ENCODE results near the gene PCMTD2. TPM values are rescaled to one million over a fixed set of nuclear protein-coding genes. Genes with fewer than 3 reads are reported as not detected.

Gene PCMTD2
- polyA plus RNA-seq, 1 of the 3 experiments (the other 2 are of a cell fraction) = 50.7 TPM

DNA sequence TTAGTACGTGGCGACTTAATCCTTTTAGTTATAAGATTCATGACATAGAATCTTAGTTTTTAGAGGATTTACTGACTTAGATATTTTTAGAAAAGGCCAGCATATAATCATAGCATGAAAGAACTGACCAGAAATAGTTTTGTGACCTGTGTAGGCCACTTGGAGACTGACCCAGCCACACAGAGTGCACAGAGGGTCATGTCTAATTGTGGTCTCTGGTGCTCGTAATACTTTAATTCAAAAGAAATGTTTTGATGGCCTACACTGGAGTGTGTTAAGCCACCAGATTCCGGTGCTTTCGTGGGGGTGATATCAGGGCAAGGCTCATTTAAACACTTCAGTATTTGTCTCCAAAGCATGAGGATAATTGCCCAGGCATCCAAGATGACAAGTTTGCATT, 11.4 kb downstream of the PCMTD2 start:
- Histone ChIP-seq H3F3A (replicated peaks; ENCODE audit: insufficient read depth) (no peaks in the 10 kb centered on the region), H3K27me3 (ENCODE audit: insufficient read depth) (no peaks in the 10 kb centered on the region), H2AFZ (ENCODE audit: low read depth) (no peak overlapping the region), H3K36me3 (replicated peaks in 1 of 2; ENCODE audit: control insufficient read depth in 1 of 2, insufficient read depth in 2 of 2, low read length in 1 of 2) (peaks cover 19 to 22% of the 10 kb centered on the region in 2 experiments), H3K79me2 (ENCODE audit: insufficient read depth) (no peaks in the 10 kb centered on the region), H3K9me3 (no peaks in the 10 kb centered on the region), H3K9me2 (no peaks in the 10 kb centered on the region), H3K27ac (ENCODE audit: low read depth in 2 of 2, low read length in 1 of 2) (no peak overlapping the region), H3K4me2 (no peak overlapping the region), H3K4me1 (ENCODE audit: control insufficient read depth in 1 of 2, insufficient read depth in 2 of 2, low read depth in 1 of 2, low read length in 1 of 2) (peaks cover 0 to 8% of the 10 kb centered on the region in 2 experiments; a peak in 2 of 4 replicates), H3K4me3 (ENCODE audit: low read depth in 2 of 2, low read length in 1 of 2) (no peak overlapping the region), H3K9ac (no peak overlapping the region), H4K20me1 (ENCODE audit: insufficient read depth) (no peaks in the 10 kb centered on the region)
- ChIA-PET POLR2A (no interaction called here), CTCF (no interaction called here)
- TF ChIP-seq TEAD4 (IDR thresholded peaks at IDR 0.05; ENCODE audit: borderline replicate concordance, insufficient read depth) (no peak), FOXJ3 (CRISPR knock-in tag; IDR thresholded peaks at IDR 0.05) (no peak), EP300 (IDR thresholded peaks at IDR 0.05; ENCODE audit: borderline replicate concordance in 1 of 2, low read depth in 1 of 2, low read length in 1 of 2) (no peak), ELF1 (IDR thresholded peaks at IDR 0.05) (no peak), CHD2 (IDR thresholded peaks at IDR 0.05; ENCODE audit: low read length, partially characterized antibody) (no peak), RCOR1 (IDR thresholded peaks at IDR 0.05; ENCODE audit: low read length) (no peak), GABPA (IDR thresholded peaks at IDR 0.05; ENCODE audit: low read depth) (no peak), SIN3A (IDR thresholded peaks at IDR 0.05; ENCODE audit: borderline replicate concordance, low read depth, low read length) (no peak), RAD21 (IDR thresholded peaks at IDR 0.05; ENCODE audit: low read length) (no peak), FOXM1 (IDR thresholded peaks at IDR 0.05; ENCODE audit: low read depth) (no peak), SMC3 (IDR thresholded peaks at IDR 0.05; ENCODE audit: low read depth, low read length) (no peak), MXI1 (IDR thresholded peaks at IDR 0.05; ENCODE audit: low read depth, low read length) (no peak), RXRA (IDR thresholded peaks at IDR 0.05; ENCODE audit: borderline replicate concordance, low read depth) (no peak), NFIC (IDR thresholded peaks at IDR 0.05; ENCODE audit: borderline replicate concordance) (no peak)
- TF ChIP-seq, protein P1, sequence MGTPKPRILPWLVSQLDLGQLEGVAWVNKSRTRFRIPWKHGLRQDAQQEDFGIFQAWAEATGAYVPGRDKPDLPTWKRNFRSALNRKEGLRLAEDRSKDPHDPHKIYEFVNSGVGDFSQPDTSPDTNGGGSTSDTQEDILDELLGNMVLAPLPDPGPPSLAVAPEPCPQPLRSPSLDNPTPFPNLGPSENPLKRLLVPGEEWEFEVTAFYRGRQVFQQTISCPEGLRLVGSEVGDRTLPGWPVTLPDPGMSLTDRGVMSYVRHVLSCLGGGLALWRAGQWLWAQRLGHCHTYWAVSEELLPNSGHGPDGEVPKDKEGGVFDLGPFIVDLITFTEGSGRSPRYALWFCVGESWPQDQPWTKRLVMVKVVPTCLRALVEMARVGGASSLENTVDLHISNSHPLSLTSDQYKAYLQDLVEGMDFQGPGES (IDR thresholded peaks at IDR 0.05; ENCODE audit: low read depth, low read length) = no peak
- TF ChIP-seq, protein P2, sequence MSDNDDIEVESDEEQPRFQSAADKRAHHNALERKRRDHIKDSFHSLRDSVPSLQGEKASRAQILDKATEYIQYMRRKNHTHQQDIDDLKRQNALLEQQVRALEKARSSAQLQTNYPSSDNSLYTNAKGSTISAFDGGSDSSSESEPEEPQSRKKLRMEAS (IDR thresholded peaks at IDR 0.05; ENCODE audit: low read depth) = no peak
- TF ChIP-seq, protein P3, sequence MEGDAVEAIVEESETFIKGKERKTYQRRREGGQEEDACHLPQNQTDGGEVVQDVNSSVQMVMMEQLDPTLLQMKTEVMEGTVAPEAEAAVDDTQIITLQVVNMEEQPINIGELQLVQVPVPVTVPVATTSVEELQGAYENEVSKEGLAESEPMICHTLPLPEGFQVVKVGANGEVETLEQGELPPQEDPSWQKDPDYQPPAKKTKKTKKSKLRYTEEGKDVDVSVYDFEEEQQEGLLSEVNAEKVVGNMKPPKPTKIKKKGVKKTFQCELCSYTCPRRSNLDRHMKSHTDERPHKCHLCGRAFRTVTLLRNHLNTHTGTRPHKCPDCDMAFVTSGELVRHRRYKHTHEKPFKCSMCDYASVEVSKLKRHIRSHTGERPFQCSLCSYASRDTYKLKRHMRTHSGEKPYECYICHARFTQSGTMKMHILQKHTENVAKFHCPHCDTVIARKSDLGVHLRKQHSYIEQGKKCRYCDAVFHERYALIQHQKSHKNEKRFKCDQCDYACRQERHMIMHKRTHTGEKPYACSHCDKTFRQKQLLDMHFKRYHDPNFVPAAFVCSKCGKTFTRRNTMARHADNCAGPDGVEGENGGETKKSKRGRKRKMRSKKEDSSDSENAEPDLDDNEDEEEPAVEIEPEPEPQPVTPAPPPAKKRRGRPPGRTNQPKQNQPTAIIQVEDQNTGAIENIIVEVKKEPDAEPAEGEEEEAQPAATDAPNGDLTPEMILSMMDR (IDR thresholded peaks at IDR 0.05) = no peak
- TF ChIP-seq, protein P4, sequence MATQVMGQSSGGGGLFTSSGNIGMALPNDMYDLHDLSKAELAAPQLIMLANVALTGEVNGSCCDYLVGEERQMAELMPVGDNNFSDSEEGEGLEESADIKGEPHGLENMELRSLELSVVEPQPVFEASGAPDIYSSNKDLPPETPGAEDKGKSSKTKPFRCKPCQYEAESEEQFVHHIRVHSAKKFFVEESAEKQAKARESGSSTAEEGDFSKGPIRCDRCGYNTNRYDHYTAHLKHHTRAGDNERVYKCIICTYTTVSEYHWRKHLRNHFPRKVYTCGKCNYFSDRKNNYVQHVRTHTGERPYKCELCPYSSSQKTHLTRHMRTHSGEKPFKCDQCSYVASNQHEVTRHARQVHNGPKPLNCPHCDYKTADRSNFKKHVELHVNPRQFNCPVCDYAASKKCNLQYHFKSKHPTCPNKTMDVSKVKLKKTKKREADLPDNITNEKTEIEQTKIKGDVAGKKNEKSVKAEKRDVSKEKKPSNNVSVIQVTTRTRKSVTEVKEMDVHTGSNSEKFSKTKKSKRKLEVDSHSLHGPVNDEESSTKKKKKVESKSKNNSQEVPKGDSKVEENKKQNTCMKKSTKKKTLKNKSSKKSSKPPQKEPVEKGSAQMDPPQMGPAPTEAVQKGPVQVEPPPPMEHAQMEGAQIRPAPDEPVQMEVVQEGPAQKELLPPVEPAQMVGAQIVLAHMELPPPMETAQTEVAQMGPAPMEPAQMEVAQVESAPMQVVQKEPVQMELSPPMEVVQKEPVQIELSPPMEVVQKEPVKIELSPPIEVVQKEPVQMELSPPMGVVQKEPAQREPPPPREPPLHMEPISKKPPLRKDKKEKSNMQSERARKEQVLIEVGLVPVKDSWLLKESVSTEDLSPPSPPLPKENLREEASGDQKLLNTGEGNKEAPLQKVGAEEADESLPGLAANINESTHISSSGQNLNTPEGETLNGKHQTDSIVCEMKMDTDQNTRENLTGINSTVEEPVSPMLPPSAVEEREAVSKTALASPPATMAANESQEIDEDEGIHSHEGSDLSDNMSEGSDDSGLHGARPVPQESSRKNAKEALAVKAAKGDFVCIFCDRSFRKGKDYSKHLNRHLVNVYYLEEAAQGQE (IDR thresholded peaks at IDR 0.05; ENCODE audit: low read depth, low read length) = no peak
- WGBS (ENCODE audit: low lambda C conversion rate) = 92% methylated on average over 5 of the region's 5 CpGs
- DNase-seq = no peak
